Upper lobe of right lung (tissue), 1 donor: ENCODE results near the gene UBE2E1. TPM values are rescaled to one million over a fixed set of nuclear protein-coding genes. Genes with fewer than 3 reads are reported as not detected.

Experiments
- ATAC-seq: fragments of 200-7000 bp; cut with Tn5 transposase; one replicate; pipeline ENCODE4 v1.9.1; 2020; ENCODE audit warnings: mild to moderate bottlenecking, moderate library complexity
- DNase-seq: peaks from one replicate; pipeline ENCODE4 v3.0.0-alpha.2; 2020
- H3K27ac ChIP-seq: fragments of 200-600 bp; one replicate; pipeline ENCODE4 v1.8.0; 2022
- H3K27me3 ChIP-seq: fragments of 200-600 bp; one replicate; pipeline ENCODE4 v1.8.0; 2022; ENCODE audit warnings: mild to moderate bottlenecking
- H3K36me3 ChIP-seq: fragments of 200-600 bp; one replicate; pipeline ENCODE4 v1.8.0; 2022
- H3K4me1 ChIP-seq: fragments of 200-600 bp; one replicate; pipeline ENCODE4 v1.8.0; 2022
- H3K4me3 ChIP-seq: fragments of 200-600 bp; one replicate; pipeline ENCODE4 v1.8.0; 2022; ENCODE audit warnings: mild to moderate bottlenecking
- H3K9me3 ChIP-seq: fragments of 200-600 bp; one replicate; pipeline ENCODE4 v1.8.0; 2022
- CTCF ChIP-seq: fragments of 200-600 bp; IDR thresholded peaks from one replicate; pipeline ENCODE4 v1.8.0; 2022; ENCODE audit warnings: antibody characterized with exemption
- intact Hi-C: fragments of 100-400 bp; cut with DNase I; formaldehyde crosslinking; loops from one replicate; pipeline ENCODE4 v1.11.0; 2022
- total RNA-seq: library from RNA; stranded (reverse); fragmentation: NEBNext Ultra II Directional; extraction: Animal tissue kit (Norgen Biotek cat#: 25700); gene quantifications from one replicate; pipeline ENCODE4 v1.2.1, GENCODE V29; 2021
- donor health status: DM: no; HTN: yes; CAD: no; lungs with severe emphysema.

The UBE2E1 gene
- total RNA-seq, 1 donor from 2014 or later = 89.8 TPM

- ATAC-seq (peak; percentile 91), DNase-seq (no peak)
- no peak overlapping the region for H3K27ac ChIP-seq
- no peaks in the 10 kb centered on the region for H3K9me3 ChIP-seq
- peaks cover 48% of the 10 kb centered on the region for H3K4me1 ChIP-seq
- H3K27me3 ChIP-seq = no peaks in the 10 kb centered on the region
- intact Hi-C loops = no loop called here
- H3K4me3 ChIP-seq = no peak overlapping the region
- no peaks in the 10 kb centered on the region for H3K36me3 ChIP-seq
- TF ChIP-seq CTCF = no peak
These were observed 53.4 kb downstream of the UBE2E1 start for GRCh38 chr3:23859012-23859743.

- Histone ChIP-seq H3K27me3 (no peaks in the 10 kb centered on the region), H3K27ac (no peak overlapping the region), H3K36me3 (no peaks in the 10 kb centered on the region), H3K4me3 (no peak overlapping the region), H3K9me3 (no peaks in the 10 kb centered on the region), H3K4me1 (peaks cover 52% of the 10 kb centered on the region)
- no peak for ATAC-seq
- intact Hi-C loops = no loop called here
- DNase-seq = no peak
- TF ChIP-seq CTCF = no peak
These were observed 54.2 kb downstream of the UBE2E1 start for GRCh38 chr3:23859839-23860382.

GRCh38 chr3:23861689-23862088, 55.9 kb downstream of the UBE2E1 start:
- intact Hi-C loops = no loop called here
- no peak for TF ChIP-seq CTCF
- H3K27ac ChIP-seq = no peak overlapping the region
- peaks cover 62% of the 10 kb centered on the region for H3K4me1 ChIP-seq
- no peak overlapping the region for H3K4me3 ChIP-seq
- ATAC-seq (no peak), DNase-seq (no peak)
- H3K36me3 ChIP-seq = no peaks in the 10 kb centered on the region
- H3K9me3 ChIP-seq = no peaks in the 10 kb centered on the region
- no peaks in the 10 kb centered on the region for H3K27me3 ChIP-seq

- no peaks in the 10 kb centered on the region for H3K36me3 ChIP-seq
- no peak overlapping the region for H3K4me3 ChIP-seq
- H3K9me3 ChIP-seq = no peaks in the 10 kb centered on the region
- intact Hi-C loops = no loop called here
- DNase-seq (no peak), ATAC-seq (no peak)
- no peaks in the 10 kb centered on the region for H3K27me3 ChIP-seq
- H3K27ac ChIP-seq = no peak overlapping the region
- no peak for TF ChIP-seq CTCF
- peaks cover 52% of the 10 kb centered on the region for H3K4me1 ChIP-seq
These were observed 57.3 kb downstream of the UBE2E1 start for GRCh38 chr3:23863060-23863459.

- Histone ChIP-seq H3K4me1 (peaks cover 36% of the 10 kb centered on the region), H3K4me3 (no peak overlapping the region), H3K36me3 (no peaks in the 10 kb centered on the region), H3K27ac (no peak overlapping the region), H3K9me3 (no peaks in the 10 kb centered on the region), H3K27me3 (no peaks in the 10 kb centered on the region)
- ATAC-seq = no peak
- intact Hi-C loops = no loop called here
- DNase-seq = no peak
- TF ChIP-seq CTCF = no peak
These were observed 59.2 kb downstream of the UBE2E1 start for GRCh38 chr3:23864931-23865330.
